Endothelial cell (in vitro differentiated cells): ENCODE data around the gene STXBP4. TPM values are rescaled to one million over a fixed set of nuclear protein-coding genes. Genes with fewer than 3 reads are reported as not detected.
A peak's percentile ranks its signal among the peaks of the same experiment; 100 is the strongest.

Experiments
- DNase-seq: peaks from one replicate; pipeline ENCODE4 v3.0.0; 2021; ENCODE audit warnings: low spot score
- H3K27ac Mint-ChIP-seq: one replicate; pipeline ENCODE4 v1.8.0; 2021; ENCODE audit warnings: mixed read lengths, inconsistent platforms; ENCODE audit not compliant: unreplicated experiment
- H3K27me3 Mint-ChIP-seq: one replicate; pipeline ENCODE4 v1.8.0; 2021; ENCODE audit warnings: mild to moderate bottlenecking, moderate library complexity, mixed read lengths, inconsistent platforms; ENCODE audit not compliant: unreplicated experiment
- H3K36me3 Mint-ChIP-seq: one replicate; pipeline ENCODE4 v1.8.0; 2021; ENCODE audit warnings: mild to moderate bottlenecking, low read depth, mixed read lengths, inconsistent platforms; ENCODE audit not compliant: unreplicated experiment
- H3K4me1 Mint-ChIP-seq: one replicate; pipeline ENCODE4 v1.8.0; 2021; ENCODE audit warnings: mild to moderate bottlenecking, mixed read lengths, inconsistent platforms; ENCODE audit not compliant: unreplicated experiment
- H3K4me3 Mint-ChIP-seq: one replicate; pipeline ENCODE4 v1.8.0; 2021; ENCODE audit warnings: mild to moderate bottlenecking, mixed read lengths, inconsistent platforms; ENCODE audit not compliant: unreplicated experiment
- H3K9me3 Mint-ChIP-seq: one replicate; pipeline ENCODE4 v1.8.0; 2021; ENCODE audit warnings: mixed read lengths, inconsistent platforms; ENCODE audit not compliant: unreplicated experiment
- CTCF ChIP-seq: fragments of 200-600 bp; sonication (generic); IDR thresholded peaks from one replicate; pipeline ENCODE4 v1.5.0; 2021; ENCODE audit warnings: antibody characterized with exemption; ENCODE audit not compliant: unreplicated experiment
- long read RNA-seq: library from polyadenylated mRNA; unstranded; transcript quantifications from one replicate; pipeline ENCODE4 v2.0.0, GENCODE V29; 2020; ENCODE audit not compliant: unreplicated experiment
- total RNA-seq: library from RNA; stranded (reverse); fragmentation: NEBNext Ultra II Directional; extraction: Animal tissue kit (Norgen Biotek cat#: 25700); gene quantifications from one replicate; pipeline ENCODE4 v1.2.1, GENCODE V29; 2021; ENCODE audit not compliant: unreplicated experiment

The STXBP4 gene, protein sequence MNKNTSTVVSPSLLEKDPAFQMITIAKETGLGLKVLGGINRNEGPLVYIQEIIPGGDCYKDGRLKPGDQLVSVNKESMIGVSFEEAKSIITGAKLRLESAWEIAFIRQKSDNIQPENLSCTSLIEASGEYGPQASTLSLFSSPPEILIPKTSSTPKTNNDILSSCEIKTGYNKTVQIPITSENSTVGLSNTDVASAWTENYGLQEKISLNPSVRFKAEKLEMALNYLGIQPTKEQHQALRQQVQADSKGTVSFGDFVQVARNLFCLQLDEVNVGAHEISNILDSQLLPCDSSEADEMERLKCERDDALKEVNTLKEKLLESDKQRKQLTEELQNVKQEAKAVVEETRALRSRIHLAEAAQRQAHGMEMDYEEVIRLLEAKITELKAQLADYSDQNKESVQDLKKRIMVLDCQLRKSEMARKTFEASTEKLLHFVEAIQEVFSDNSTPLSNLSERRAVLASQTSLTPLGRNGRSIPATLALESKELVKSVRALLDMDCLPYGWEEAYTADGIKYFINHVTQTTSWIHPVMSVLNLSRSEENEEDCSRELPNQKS
- total RNA-seq = 7.5 TPM
- long read RNA-seq = 0 reads

- peak within 1 kb of the TSS; percentile 31 for H3K27ac Mint-ChIP-seq
- no peaks in the 10 kb centered on the region for H3K36me3 Mint-ChIP-seq
- no peaks in the 10 kb centered on the region for H3K27me3 Mint-ChIP-seq
- peak; percentile 96 for DNase-seq
- no peak within 1 kb of the TSS for H3K4me3 Mint-ChIP-seq
- TF ChIP-seq CTCF = no peak
- H3K9me3 Mint-ChIP-seq = no peaks in the 10 kb centered on the region
- H3K4me1 Mint-ChIP-seq = peaks cover 7% of the 10 kb centered on the region
Observed at GRCh38 chr17:54968262-54968987, at the start of gene STXBP4, which contains the start of gene COX11. STXBP4 (plus strand) TSS chr17:54968765; CDS start chr17:54986220, 17,455 bp downstream. COX11 (minus strand) TSS chr17:54968654; CDS start chr17:54968646, 8 bp downstream.

GRCh38 chr17:54919425-54919824 is 49.1 kb upstream of the STXBP4 start:
- no peak overlapping the region for H3K4me3 Mint-ChIP-seq
- peaks cover 4% of the 10 kb centered on the region for H3K36me3 Mint-ChIP-seq
- H3K9me3 Mint-ChIP-seq = no peaks in the 10 kb centered on the region
- no peak overlapping the region for H3K27ac Mint-ChIP-seq
- no peak for DNase-seq
- H3K27me3 Mint-ChIP-seq = no peaks in the 10 kb centered on the region
- no peak for TF ChIP-seq CTCF
- no peaks in the 10 kb centered on the region for H3K4me1 Mint-ChIP-seq

DNA sequence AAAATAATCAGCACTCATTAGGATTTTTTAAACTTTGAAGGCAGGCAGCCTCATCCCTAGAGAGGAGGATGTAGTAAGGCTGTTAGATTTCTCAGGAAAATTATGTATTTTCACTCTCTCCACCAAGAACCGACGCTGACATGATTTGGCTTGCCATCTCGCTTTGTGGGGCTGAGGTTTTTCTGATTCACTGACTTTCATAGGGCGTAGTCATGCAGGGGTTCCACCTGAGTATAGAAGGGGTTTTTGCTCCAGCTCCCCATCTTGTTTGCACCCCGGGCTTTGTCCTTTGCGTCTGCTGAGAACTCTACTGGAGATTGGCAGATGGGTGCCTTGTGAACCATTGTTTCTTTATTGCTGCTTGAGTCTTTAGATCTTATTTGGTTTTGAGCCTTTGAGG is 47.7 kb upstream of the STXBP4 start:
- no peak for DNase-seq
- no peak for TF ChIP-seq CTCF
- peaks cover 7% of the 10 kb centered on the region for H3K4me1 Mint-ChIP-seq
- peaks cover 4% of the 10 kb centered on the region for H3K36me3 Mint-ChIP-seq
- H3K27ac Mint-ChIP-seq = no peak overlapping the region
- H3K4me3 Mint-ChIP-seq = no peak overlapping the region
- H3K9me3 Mint-ChIP-seq = no peaks in the 10 kb centered on the region
- H3K27me3 Mint-ChIP-seq = no peaks in the 10 kb centered on the region

- no peak for DNase-seq
- Mint-ChIP-seq H3K27me3 (no peaks in the 10 kb centered on the region), H3K4me1 (peaks cover 13% of the 10 kb centered on the region), H3K36me3 (no peaks in the 10 kb centered on the region), H3K9me3 (no peaks in the 10 kb centered on the region), H3K4me3 (no peak overlapping the region), H3K27ac (no peak overlapping the region)
- TF ChIP-seq CTCF = no peak
Observed at GRCh38 chr17:54924405-54924804, 44.2 kb upstream of the STXBP4 start.
